SK-N-MC (cell line): Measurements from ENCODE around the gene ZNF621.
"Not testable (repeated sequence)": the region's sequence is repeated elsewhere in the genome, so short reads cannot be mapped to it uniquely, and the experiment has no call there.

Source experiments
- DNase-seq: peaks from one replicate; pipeline ENCODE4 v3.0.0-alpha.2; 2011; ENCODE audit warnings: low read depth, low spot score
- H3K27ac ChIP-seq: fragments of 200-600 bp; sonication (generic); 2 replicates; pipeline ENCODE4 v1.5.1; 2016; ENCODE audit warnings: mixed run types
- H3K36me3 ChIP-seq: fragments of 200-600 bp; sonication (generic); 2 replicates; pipeline ENCODE4 v1.6.1; 2017; ENCODE audit warnings: antibody characterized with exemption, low read length, mixed read lengths; ENCODE audit not compliant: insufficient read depth
- H3K4me3 ChIP-seq: fragments of 200-600 bp; sonication (generic); 2 replicates; pipeline ENCODE4 v1.5.1; 2016
- H3K9ac ChIP-seq: fragments of 200-600 bp; sonication (generic); 2 replicates; pipeline ENCODE4 v1.8.0; 2017; ENCODE audit warnings: mixed run types, mixed read lengths; ENCODE audit not compliant: insufficient read length
- H3K9me3 ChIP-seq: fragments of 200-600 bp; sonication (generic); 2 replicates; pipeline ENCODE4 v1.6.1; 2017; ENCODE audit warnings: low read depth, mild to moderate bottlenecking, antibody characterized with exemption, low read length, moderate library complexity, mixed read lengths
- EZH2 ChIP-seq: fragments of 200-600 bp; sonication (generic); IDR thresholded peaks from one replicate; pipeline ENCODE4 v1.6.1; 2017; ENCODE audit warnings: antibody characterized with exemption
- FOXP2 ChIP-seq: optimal IDR thresholded peaks from 2 replicates; pipeline ENCODE3; 2011; ENCODE audit warnings: mild to moderate bottlenecking, moderate library complexity; ENCODE audit not compliant: insufficient read depth; ENCODE audit errors: extremely low read length, control extremely low read depth
- POLR2AphosphoS5 ChIP-seq: IDR thresholded peaks from 2 replicates; pipeline ENCODE4 v1.6.1; 2012; ENCODE audit warnings: mild to moderate bottlenecking, low read depth, low read length, borderline replicate concordance

ZNF621 gene

GRCh38 chr3:40523781-40524180 lies 979 bp upstream of the ZNF621 start:
- no peak overlapping the region for H3K27ac ChIP-seq
- H3K9ac ChIP-seq: no peak overlapping the region
- no peaks in the 10 kb centered on the region for H3K9me3 ChIP-seq
- DNase-seq: no peak
- no peak overlapping the region for H3K4me3 ChIP-seq
- TF ChIP-seq EZH2: no peak
- TF ChIP-seq FOXP2: no peak
- TF ChIP-seq POLR2AphosphoS5: no peak
- no peaks in the 10 kb centered on the region; the same call in 1 of the 2 replicates for H3K36me3 ChIP-seq

GRCh38 chr3:40524222-40524567 lies 565 bp upstream of the ZNF621 start:
- no peak overlapping the region for H3K9ac ChIP-seq
- DNase-seq: no peak
- no peaks in the 10 kb centered on the region for H3K9me3 ChIP-seq
- H3K4me3 ChIP-seq: peak overlapping the region; percentile 84
- TF ChIP-seq FOXP2: no peak
- TF ChIP-seq EZH2: no peak
- no peak for TF ChIP-seq POLR2AphosphoS5
- H3K36me3 ChIP-seq: no peaks in the 10 kb centered on the region; the same call in 1 of the 2 replicates
- no peak overlapping the region for H3K27ac ChIP-seq

- DNase-seq: no peak
- Histone ChIP-seq H3K36me3 (peaks cover 27% of the 10 kb centered on the region; the same call in 1 of the 2 replicates), H3K9me3 (no peaks in the 10 kb centered on the region), H3K9ac (no peak overlapping the region), H3K27ac (no peak overlapping the region), H3K4me3 (no peak overlapping the region)
- TF ChIP-seq FOXP2 (no peak), EZH2 (no peak), POLR2AphosphoS5 (no peak)
Observed at GRCh38 chr3:40528426-40528825, 3.7 kb downstream of the ZNF621 start.

- Histone ChIP-seq H3K9ac (no peak overlapping the region), H3K27ac (no peak overlapping the region), H3K4me3 (no peak overlapping the region), H3K9me3 (no peaks in the 10 kb centered on the region), H3K36me3 (peaks cover 27% of the 10 kb centered on the region; the same call in 1 of the 2 replicates)
- no peak for TF ChIP-seq FOXP2
- TF ChIP-seq EZH2: no peak
- no peak for TF ChIP-seq POLR2AphosphoS5
- no peak for DNase-seq
Observed at GRCh38 chr3:40532252-40532651, 7.5 kb downstream of the ZNF621 start.

- Histone ChIP-seq H3K9me3 (no peaks in the 10 kb centered on the region), H3K4me3 (no peak overlapping the region), H3K36me3 (peaks cover 27% of the 10 kb centered on the region; the same call in 1 of the 2 replicates)
Observed at GRCh38 chr3:40534283-40534682, 9.5 kb downstream of the ZNF621 start.

GRCh38 chr3:40546816-40547215 lies 22.1 kb downstream of the ZNF621 start:
- H3K9me3 ChIP-seq: no peaks in the 10 kb centered on the region
- no peak for TF ChIP-seq FOXP2
- TF ChIP-seq POLR2AphosphoS5: no peak
- no peak for TF ChIP-seq EZH2
- no peak overlapping the region for H3K4me3 ChIP-seq
- H3K9ac ChIP-seq: no peak overlapping the region
- no peaks in the 10 kb centered on the region for H3K36me3 ChIP-seq
- DNase-seq: no peak
- no peak overlapping the region for H3K27ac ChIP-seq

More at GRCh38 chr3:40534283-40534682, 9.5 kb downstream of the ZNF621 start:
- Histone ChIP-seq H3K9ac (no peak overlapping the region), H3K27ac (no peak overlapping the region)
- no peak for DNase-seq
- TF ChIP-seq FOXP2 (no peak), POLR2AphosphoS5 (no peak), EZH2 (no peak)

- TF ChIP-seq FOXP2: no peak
- TF ChIP-seq POLR2AphosphoS5: no peak
- no peak for TF ChIP-seq EZH2
- Histone ChIP-seq H3K9ac (no peak overlapping the region), H3K27ac (no peak overlapping the region), H3K9me3 (no peaks in the 10 kb centered on the region), H3K4me3 (no peak overlapping the region), H3K36me3 (no peaks in the 10 kb centered on the region)
- DNase-seq: no peak
Observed at GRCh38 chr3:40550167-40550566, 25.4 kb downstream of the ZNF621 start.

- Histone ChIP-seq H3K27ac (no peak overlapping the region), H3K36me3 (no peaks in the 10 kb centered on the region), H3K4me3 (no peak overlapping the region), H3K9ac (no peak overlapping the region), H3K9me3 (no peaks in the 10 kb centered on the region)
- no peak for TF ChIP-seq EZH2
- TF ChIP-seq POLR2AphosphoS5: no peak
- no peak for TF ChIP-seq FOXP2
- DNase-seq: no peak
Observed at GRCh38 chr3:40557575-40558161, 32.9 kb downstream of the ZNF621 start.

- not testable (repeated sequence) for H3K27ac ChIP-seq, DNase-seq, H3K36me3 ChIP-seq
Observed at GRCh38 chr3:40562482-40562881, 37.7 kb downstream of the ZNF621 start.

GRCh38 chr3:40565629-40566028 lies 40.9 kb downstream of the ZNF621 start:
- H3K9me3 ChIP-seq, DNase-seq, H3K9ac ChIP-seq, H3K36me3 ChIP-seq, H3K4me3 ChIP-seq, H3K27ac ChIP-seq: not testable (repeated sequence)

More at GRCh38 chr3:40562482-40562881, 37.7 kb downstream of the ZNF621 start:
- not testable (repeated sequence) for H3K9me3 ChIP-seq, H3K9ac ChIP-seq, H3K4me3 ChIP-seq
